Mammary epithelial cell (primary cell): ENCODE results near the gene NOC3L.

Experiments
- EZH2 ChIP-seq: IDR thresholded peaks from 2 replicates; pipeline ENCODE4 v1.6.1; 2012; ENCODE audit warnings: low read length, inconsistent platforms, borderline replicate concordance
- TF ChIP-seq, protein P1 (sequence below), 2 donors: IDR thresholded peaks in 1 of 2; conservative IDR thresholded peaks in 1 of 2; 2 replicates each; pipeline ENCODE4 v1.5.1; 2011 to 2012; ENCODE audit warnings: inconsistent platforms in 2 of 2, low read length in 2 of 2, mild to moderate bottlenecking in 2 of 2, control low read depth in 1 of 2, low read depth in 1 of 2; ENCODE audit not compliant: insufficient read depth in 1 of 2; ENCODE audit errors: extremely low read depth in 1 of 2

DNA sequence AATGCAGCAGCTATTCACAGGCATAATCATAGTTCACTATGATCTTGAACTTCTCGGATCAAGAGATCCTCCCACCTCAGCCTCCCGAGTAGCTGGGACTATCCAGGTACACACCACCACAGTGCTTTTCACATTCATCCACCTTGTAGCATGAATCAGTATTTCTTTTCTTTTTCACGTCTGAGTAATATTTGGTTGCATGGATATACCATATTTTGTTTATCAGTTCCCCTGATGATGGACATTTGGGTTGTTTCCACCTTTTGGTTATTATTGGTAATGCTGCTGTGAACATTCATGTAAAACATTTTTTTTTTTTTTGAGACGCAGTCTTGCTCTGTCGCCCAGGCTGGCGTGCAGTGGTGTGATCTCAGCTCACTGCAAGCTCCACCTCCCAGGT, 36.0 kb upstream of the NOC3L start:
- TF ChIP-seq, protein P1, sequence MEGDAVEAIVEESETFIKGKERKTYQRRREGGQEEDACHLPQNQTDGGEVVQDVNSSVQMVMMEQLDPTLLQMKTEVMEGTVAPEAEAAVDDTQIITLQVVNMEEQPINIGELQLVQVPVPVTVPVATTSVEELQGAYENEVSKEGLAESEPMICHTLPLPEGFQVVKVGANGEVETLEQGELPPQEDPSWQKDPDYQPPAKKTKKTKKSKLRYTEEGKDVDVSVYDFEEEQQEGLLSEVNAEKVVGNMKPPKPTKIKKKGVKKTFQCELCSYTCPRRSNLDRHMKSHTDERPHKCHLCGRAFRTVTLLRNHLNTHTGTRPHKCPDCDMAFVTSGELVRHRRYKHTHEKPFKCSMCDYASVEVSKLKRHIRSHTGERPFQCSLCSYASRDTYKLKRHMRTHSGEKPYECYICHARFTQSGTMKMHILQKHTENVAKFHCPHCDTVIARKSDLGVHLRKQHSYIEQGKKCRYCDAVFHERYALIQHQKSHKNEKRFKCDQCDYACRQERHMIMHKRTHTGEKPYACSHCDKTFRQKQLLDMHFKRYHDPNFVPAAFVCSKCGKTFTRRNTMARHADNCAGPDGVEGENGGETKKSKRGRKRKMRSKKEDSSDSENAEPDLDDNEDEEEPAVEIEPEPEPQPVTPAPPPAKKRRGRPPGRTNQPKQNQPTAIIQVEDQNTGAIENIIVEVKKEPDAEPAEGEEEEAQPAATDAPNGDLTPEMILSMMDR (conservative IDR thresholded peaks at IDR 0.05 in 1 of 2, IDR thresholded peaks at IDR 0.05 in 1 of 2; ENCODE audit: extremely low read depth in 1 of 2, insufficient read depth in 1 of 2, low read depth in 1 of 2, low read length in 2 of 2): no peak
- no peak for TF ChIP-seq EZH2
